ENCODE data around the gene KRT71.

- TF ChIP-seq CTCF (conservative IDR thresholded peaks at IDR 0.05; ENCODE audit: low read length) = no peak
- no peak for TF ChIP-seq EZH2phosphoT487 (IDR thresholded peaks at IDR 0.05; ENCODE audit: borderline replicate concordance)
These were observed 28.6 kb downstream of the KRT71 start for GRCh38 chr12:52524241-52524897.

All from Loucy (cell line).